Activated B cell treated with CpG ODN at 0.5 μM for 24 hours (primary cell): ENCODE measurements around the gene GAS6. TPM values are rescaled to one million over a fixed set of nuclear protein-coding genes. Genes with fewer than 3 reads are reported as not detected.

Experiments used
- ATAC-seq: fragments of 200-7000 bp; cut with Tn5 transposase; one replicate; pipeline ENCODE4 v1.10.0; 2021; ENCODE audit warnings: low read depth, mild to moderate bottlenecking, moderate library complexity
- CTCF ChIA-PET: fragments of 350-600 bp; sonication (Branson Sonifier 250); formaldehyde crosslinking; loops from one replicate; lab custom pipeline; 2021; ENCODE audit warnings: antibody characterized with exemption; lab: Charles Lee
- POLR2A ChIA-PET: fragments of 350-600 bp; sonication (Branson Sonifier 250); formaldehyde crosslinking; loops from one replicate; lab custom pipeline; 2021; ENCODE audit warnings: antibody characterized with exemption; lab: Charles Lee
- DNase-seq: peaks from one replicate; pipeline ENCODE4 v3.0.0; 2022
- H3K27ac Mint-ChIP-seq: one replicate; pipeline ENCODE4 v1.8.0; 2020; ENCODE audit warnings: mixed read lengths
- H3K27me3 Mint-ChIP-seq: one replicate; pipeline ENCODE4 v1.8.0; 2021; ENCODE audit warnings: mixed read lengths
- H3K36me3 Mint-ChIP-seq: one replicate; pipeline ENCODE4 v1.8.0; 2021; ENCODE audit warnings: low read depth, mixed read lengths
- H3K4me1 Mint-ChIP-seq: one replicate; pipeline ENCODE4 v1.8.0; 2021; ENCODE audit warnings: mixed read lengths
- H3K4me3 Mint-ChIP-seq: one replicate; pipeline ENCODE4 v1.8.0; 2020; ENCODE audit warnings: mild to moderate bottlenecking, mixed read lengths
- H3K9me3 Mint-ChIP-seq: one replicate; pipeline ENCODE4 v1.8.0; 2020; ENCODE audit warnings: mixed read lengths
- intact Hi-C: fragments of 100-400 bp; cut with micrococcal nuclease; formaldehyde crosslinking; loops from one replicate; pipeline ENCODE4 v1.15.1; 2024
- total RNA-seq: library from RNA; stranded (reverse); gene quantifications from 2 replicates; pipeline ENCODE4 v1.2.3, GENCODE V29; 2022
- TF ChIP-seq, protein P1 (sequence below): fragments of 200-600 bp; IDR thresholded peaks from one replicate; pipeline ENCODE4 v1.8.0; 2022; ENCODE audit warnings: antibody characterized with exemption, mild to moderate bottlenecking

Gene GAS6
- total RNA-seq, 1 donor from 2014 or later, result 1.4 TPM

DNA sequence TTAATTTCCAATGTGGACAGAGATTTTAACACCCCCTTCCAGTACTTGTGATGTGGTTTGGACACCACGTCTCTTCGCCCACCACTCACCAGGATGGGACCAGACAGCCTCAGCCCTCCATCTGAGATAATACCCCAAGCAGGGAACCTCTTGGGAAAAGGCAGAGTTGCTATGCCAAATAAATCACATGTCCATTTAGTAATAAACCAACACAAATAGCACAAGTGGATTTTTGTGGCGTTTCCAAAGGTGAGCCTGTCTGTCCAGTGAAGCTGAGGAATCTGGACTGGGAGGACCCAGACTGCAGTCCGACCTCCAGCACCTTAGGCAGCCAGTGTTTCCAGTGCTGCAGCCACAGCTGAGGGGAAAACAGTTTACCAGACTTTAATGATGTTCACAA, 34.1 kb upstream of the GAS6 start:
- Mint-ChIP-seq H3K4me1 (no peaks in the 10 kb centered on the region), H3K27me3 (peaks cover 33% of the 10 kb centered on the region), H3K36me3 (no peaks in the 10 kb centered on the region), H3K27ac (no peak overlapping the region), H3K4me3 (no peak overlapping the region), H3K9me3 (no peaks in the 10 kb centered on the region)
- TF ChIP-seq, protein P1, sequence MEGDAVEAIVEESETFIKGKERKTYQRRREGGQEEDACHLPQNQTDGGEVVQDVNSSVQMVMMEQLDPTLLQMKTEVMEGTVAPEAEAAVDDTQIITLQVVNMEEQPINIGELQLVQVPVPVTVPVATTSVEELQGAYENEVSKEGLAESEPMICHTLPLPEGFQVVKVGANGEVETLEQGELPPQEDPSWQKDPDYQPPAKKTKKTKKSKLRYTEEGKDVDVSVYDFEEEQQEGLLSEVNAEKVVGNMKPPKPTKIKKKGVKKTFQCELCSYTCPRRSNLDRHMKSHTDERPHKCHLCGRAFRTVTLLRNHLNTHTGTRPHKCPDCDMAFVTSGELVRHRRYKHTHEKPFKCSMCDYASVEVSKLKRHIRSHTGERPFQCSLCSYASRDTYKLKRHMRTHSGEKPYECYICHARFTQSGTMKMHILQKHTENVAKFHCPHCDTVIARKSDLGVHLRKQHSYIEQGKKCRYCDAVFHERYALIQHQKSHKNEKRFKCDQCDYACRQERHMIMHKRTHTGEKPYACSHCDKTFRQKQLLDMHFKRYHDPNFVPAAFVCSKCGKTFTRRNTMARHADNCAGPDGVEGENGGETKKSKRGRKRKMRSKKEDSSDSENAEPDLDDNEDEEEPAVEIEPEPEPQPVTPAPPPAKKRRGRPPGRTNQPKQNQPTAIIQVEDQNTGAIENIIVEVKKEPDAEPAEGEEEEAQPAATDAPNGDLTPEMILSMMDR, result no peak
- CTCF ChIA-PET, result no interaction called here
- ATAC-seq (no peak), DNase-seq (no peak)
- POLR2A ChIA-PET, result no interaction called here
- intact Hi-C loops, result no loop called here

DNA sequence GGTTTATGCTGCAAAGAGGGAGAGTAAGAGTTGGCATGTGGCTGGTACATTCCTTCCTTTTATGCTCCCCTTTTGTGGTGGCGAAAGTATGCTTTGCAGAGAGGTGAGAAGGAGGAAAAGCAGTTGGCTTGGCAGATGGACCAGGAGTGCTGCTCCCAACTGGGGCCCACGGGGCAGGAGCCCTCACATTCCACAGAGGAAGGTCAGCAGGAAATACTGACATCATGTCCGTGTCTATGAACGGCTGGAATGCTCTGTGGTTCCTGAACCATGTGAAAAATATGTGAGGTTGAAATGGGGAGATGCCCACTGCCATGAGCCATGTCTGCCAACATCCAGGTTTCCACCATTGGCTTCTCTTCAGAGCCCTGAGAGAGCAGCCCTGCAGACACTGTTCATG, 33.3 kb upstream of the GAS6 start:
- Mint-ChIP-seq H3K4me1 (no peaks in the 10 kb centered on the region), H3K4me3 (no peak overlapping the region), H3K36me3 (no peaks in the 10 kb centered on the region), H3K9me3 (peaks cover 5% of the 10 kb centered on the region), H3K27me3 (peaks cover 39% of the 10 kb centered on the region), H3K27ac (no peak overlapping the region)
- POLR2A ChIA-PET, result no interaction called here
- no peak for DNase-seq
- TF ChIP-seq, protein P1, result no peak
- ATAC-seq, result no peak
- intact Hi-C loops, result no loop called here
- CTCF ChIA-PET, result no interaction called here

DNA sequence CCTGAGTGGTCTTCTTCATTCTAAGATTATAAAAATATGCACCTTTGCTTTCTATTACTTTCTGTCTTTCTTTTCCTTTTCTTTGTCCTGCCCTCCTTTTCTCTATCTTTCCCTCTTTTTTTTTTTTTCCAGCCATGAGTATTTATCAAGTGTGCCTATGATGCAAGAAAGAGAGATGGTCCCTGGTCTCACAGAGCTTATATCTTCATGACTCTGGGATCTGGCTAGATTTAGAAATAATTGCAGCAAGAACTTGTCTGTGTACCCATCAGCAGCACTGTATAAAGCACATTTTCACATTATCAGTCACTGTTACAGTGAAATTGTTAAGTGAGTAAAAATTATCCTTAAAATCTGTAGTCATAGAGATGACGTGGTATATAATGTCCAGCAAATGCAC, 31.6 kb upstream of the GAS6 start:
- H3K27me3 Mint-ChIP-seq, result peaks cover 36% of the 10 kb centered on the region

DNA sequence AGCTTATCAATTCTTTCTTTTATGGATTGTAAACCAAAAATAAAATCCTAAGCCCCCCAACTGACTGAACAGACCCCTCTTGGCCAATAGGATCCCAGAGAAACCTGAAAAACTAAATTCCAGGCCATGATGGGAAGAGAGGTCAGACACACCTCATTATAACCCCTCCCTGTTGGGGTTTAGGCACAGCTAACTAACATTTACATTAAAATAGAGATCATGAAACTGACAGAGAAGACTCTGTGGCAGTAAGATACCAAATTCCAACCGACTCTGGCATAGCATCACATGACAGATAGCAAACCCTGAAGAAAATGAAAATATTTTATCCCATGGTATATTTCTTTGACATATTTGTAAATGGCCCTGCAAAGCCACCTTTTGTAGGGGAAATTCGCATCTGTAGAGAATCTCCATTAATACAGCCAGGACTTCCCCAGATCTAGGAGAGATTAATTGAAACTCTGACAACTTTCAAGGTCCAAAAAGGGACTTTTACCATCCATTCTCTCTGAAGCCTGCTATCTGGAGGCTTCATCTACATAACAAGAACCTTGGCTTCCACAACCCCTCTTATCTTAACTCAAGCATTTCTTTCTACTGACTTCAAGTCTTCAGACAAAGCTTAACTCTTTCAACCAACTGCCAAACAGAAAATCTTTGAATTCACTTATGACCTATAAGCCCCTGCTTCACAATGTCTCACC, 27.1 kb upstream of the GAS6 start:
- ATAC-seq, result no peak

More for the DNA sequence above, 31.6 kb upstream of the GAS6 start:
- DNase-seq (no peak), ATAC-seq (no peak)
- Mint-ChIP-seq H3K4me1 (no peaks in the 10 kb centered on the region), H3K4me3 (no peak overlapping the region), H3K9me3 (peaks cover 5% of the 10 kb centered on the region), H3K36me3 (no peaks in the 10 kb centered on the region), H3K27ac (no peak overlapping the region)
- intact Hi-C loops, result no loop called here
- ChIA-PET CTCF (no interaction called here), POLR2A (no interaction called here)
- TF ChIP-seq, protein P1, result no peak

DNA sequence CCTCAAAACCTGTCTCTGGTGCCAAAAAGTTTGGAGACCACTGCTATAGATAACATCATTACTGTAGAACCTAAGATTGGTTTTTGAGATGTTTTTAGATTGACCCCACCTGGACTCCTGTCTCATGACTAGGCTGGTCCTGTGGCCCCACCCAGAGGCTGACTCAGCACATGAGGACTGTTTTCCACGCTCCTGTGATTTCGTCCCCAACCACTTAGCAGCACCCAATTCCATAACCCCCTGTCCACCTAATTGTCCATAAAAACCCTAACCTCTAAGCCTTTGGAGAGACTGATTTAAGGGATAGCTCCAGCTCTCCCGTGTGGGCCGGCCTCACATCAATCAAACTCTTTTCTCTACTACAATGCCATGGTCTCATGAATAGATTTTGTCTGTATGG, 25.6 kb upstream of the GAS6 start:
- peaks cover 32% of the 10 kb centered on the region for H3K27me3 Mint-ChIP-seq
- TF ChIP-seq, protein P1, result no peak
- intact Hi-C loops, result no loop called here
- no peak for ATAC-seq
- POLR2A ChIA-PET, result no interaction called here
- peaks cover 5% of the 10 kb centered on the region for H3K9me3 Mint-ChIP-seq
- H3K4me3 Mint-ChIP-seq, result no peak overlapping the region
- CTCF ChIA-PET, result no interaction called here
- H3K36me3 Mint-ChIP-seq, result no peaks in the 10 kb centered on the region
- no peak overlapping the region for H3K27ac Mint-ChIP-seq
- no peaks in the 10 kb centered on the region for H3K4me1 Mint-ChIP-seq
- DNase-seq, result no peak

More for the DNA sequence above, 27.1 kb upstream of the GAS6 start:
- Mint-ChIP-seq H3K27me3 (peaks cover 31% of the 10 kb centered on the region), H3K27ac (no peak overlapping the region), H3K9me3 (peaks cover 5% of the 10 kb centered on the region), H3K4me1 (no peaks in the 10 kb centered on the region), H3K4me3 (no peak overlapping the region), H3K36me3 (no peaks in the 10 kb centered on the region)
- DNase-seq, result no peak
- intact Hi-C loops, result no loop called here
- TF ChIP-seq, protein P1, result no peak
- CTCF ChIA-PET, result no interaction called here
- POLR2A ChIA-PET, result no interaction called here
